Measurements from ENCODE around the gene CST1.

DNA sequence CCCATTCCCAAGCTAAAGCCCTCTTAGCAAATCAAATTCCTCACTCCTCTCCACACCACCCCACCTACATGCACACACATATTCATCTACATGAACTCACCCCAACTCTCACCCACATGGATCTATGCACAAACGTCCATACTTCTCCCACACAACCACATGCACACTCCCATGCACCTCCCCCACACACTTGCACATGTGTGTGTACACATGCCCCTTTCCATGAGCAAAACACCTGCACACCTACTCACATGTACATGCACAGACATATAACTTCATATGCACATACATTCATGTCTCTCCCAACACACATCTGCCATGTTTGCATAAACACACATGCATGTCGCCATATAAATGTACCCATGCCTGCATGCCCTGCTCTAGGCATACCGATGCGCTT is 22.8 kb upstream of the CST1 start:
- TF ChIP-seq, protein P1, sequence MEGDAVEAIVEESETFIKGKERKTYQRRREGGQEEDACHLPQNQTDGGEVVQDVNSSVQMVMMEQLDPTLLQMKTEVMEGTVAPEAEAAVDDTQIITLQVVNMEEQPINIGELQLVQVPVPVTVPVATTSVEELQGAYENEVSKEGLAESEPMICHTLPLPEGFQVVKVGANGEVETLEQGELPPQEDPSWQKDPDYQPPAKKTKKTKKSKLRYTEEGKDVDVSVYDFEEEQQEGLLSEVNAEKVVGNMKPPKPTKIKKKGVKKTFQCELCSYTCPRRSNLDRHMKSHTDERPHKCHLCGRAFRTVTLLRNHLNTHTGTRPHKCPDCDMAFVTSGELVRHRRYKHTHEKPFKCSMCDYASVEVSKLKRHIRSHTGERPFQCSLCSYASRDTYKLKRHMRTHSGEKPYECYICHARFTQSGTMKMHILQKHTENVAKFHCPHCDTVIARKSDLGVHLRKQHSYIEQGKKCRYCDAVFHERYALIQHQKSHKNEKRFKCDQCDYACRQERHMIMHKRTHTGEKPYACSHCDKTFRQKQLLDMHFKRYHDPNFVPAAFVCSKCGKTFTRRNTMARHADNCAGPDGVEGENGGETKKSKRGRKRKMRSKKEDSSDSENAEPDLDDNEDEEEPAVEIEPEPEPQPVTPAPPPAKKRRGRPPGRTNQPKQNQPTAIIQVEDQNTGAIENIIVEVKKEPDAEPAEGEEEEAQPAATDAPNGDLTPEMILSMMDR (conservative IDR thresholded peaks at IDR 0.05; ENCODE audit: low read length), result no peak
- no peak for TF ChIP-seq EZH2phosphoT487 (IDR thresholded peaks at IDR 0.05; ENCODE audit: borderline replicate concordance, low read depth, low read length)
